Heart right ventricle (tissue), 16 donors: ENCODE measurements around the gene PCDHA1. TPM values are rescaled to one million over a fixed set of nuclear protein-coding genes. Genes with fewer than 3 reads are reported as not detected.

Experiments used
- ATAC-seq, 8 donors: fragments of 200-7000 bp; cut with Tn5 transposase; one replicate each; pipeline ENCODE4 v1.9.1; 2020; ENCODE audit warnings: mild to moderate bottlenecking in 8 of 8, moderate library complexity in 8 of 8, moderate number of reproducible peaks in 1 of 8
- DNase-seq, 2 donors: peaks; one replicate each; pipeline ENCODE4 v3.0.0-alpha.2; 2020
- H3K27ac ChIP-seq, 10 donors: fragments of 200-600 bp; sonication (generic) in 2 of 10; one replicate each; pipeline versions ENCODE4 v1.5.0 to v1.8.0; 2020 to 2022; ENCODE audit warnings: mild to moderate bottlenecking in 3 of 10
- H3K27me3 ChIP-seq, 7 donors: fragments of 200-600 bp; one replicate each; pipeline ENCODE4 v1.8.0; 2021 to 2022; ENCODE audit warnings: mild to moderate bottlenecking in 2 of 7
- H3K36me3 ChIP-seq, 9 donors: fragments of 200-600 bp; sonication (generic) in 1 of 9; one replicate each; pipeline versions ENCODE4 v1.5.0 to v1.8.0; 2020 to 2022; ENCODE audit warnings: mild to moderate bottlenecking in 2 of 9
- H3K4me1 ChIP-seq, 9 donors: fragments of 200-600 bp; sonication (generic) in 1 of 9; one replicate each; pipeline versions ENCODE4 v1.5.0 to v1.8.0; 2020 to 2022; ENCODE audit warnings: mild to moderate bottlenecking in 4 of 9
- H3K4me3 ChIP-seq, 10 donors: fragments of 200-600 bp; sonication (generic) in 2 of 10; one replicate each; pipeline versions ENCODE4 v1.5.0 to v1.8.0; 2020 to 2022; ENCODE audit warnings: mild to moderate bottlenecking in 7 of 10, moderate library complexity in 2 of 10
- H3K9me3 ChIP-seq, 11 donors: fragments of 200-600 bp in 10 of 11; sonication (generic) in 2 of 11; one replicate each; pipeline versions ENCODE4 v1.5.0 to v1.8.0; 2013 to 2022; ENCODE audit warnings: mild to moderate bottlenecking in 2 of 11, control low read depth in 1 of 11, moderate library complexity in 1 of 11
- CTCF ChIP-seq, 9 donors: fragments of 200-600 bp; sonication (generic) in 2 of 9; IDR thresholded peaks; one replicate each; pipeline versions ENCODE4 v1.5.0 to v1.8.0; 2021 to 2022; ENCODE audit warnings: antibody characterized with exemption in 9 of 9, mild to moderate bottlenecking in 5 of 9, moderate library complexity in 1 of 9
- WGBS, 2 donors: extraction: QIAGEN DNeasy Blood & Tissue Kit; methylation state at CpG; one replicate each; pipeline ENCODE4 v1.1.7; 2013; ENCODE audit warnings: inconsistent platforms in 1 of 2; 5-methylcytosine and 5-hydroxymethylcytosine counted together
- intact Hi-C, 10 donors: fragments of 100-400 bp; cut with DNase I; formaldehyde crosslinking; loops; one replicate each; pipeline versions ENCODE4 v1.11.1 to v1.14.2; 2022
- polyA plus RNA-seq, 2 donors: library from polyadenylated mRNA; stranded (reverse); fragments of 200-250 nt; gene quantifications; one replicate each; pipeline ENCODE4 v1.2.3, GENCODE V29; 2013
- total RNA-seq, 10 donors: library from RNA; stranded (reverse); fragmentation: NEBNext Ultra II Directional in 3 of 10; extraction: Animal tissue kit (Norgen Biotek cat#: 25700) in 3 of 10; gene quantifications; one replicate each; pipeline versions ENCODE4 v1.2.1 to v1.2.4, GENCODE V29; 2021 to 2023
- donor health status: Arrhythmogenic right ventricular cardiomyopathy.
- donor health status: ischemic (EF 13 %, LVEDD 7.1; RV severe dilation, severe dysfunction).
- donor health status: healthy with polysubstance abuse.
- donor health status: DM: no; HTN: yes; CAD: no.
- donor health status: DM: no; HTN: no; CAD: no.
- donor health status: ischemic (EF 25% LVEDD 6.9; RV normal size, moderate dysfunction).
- donor health status: ischemic (EF 25% LVEDD 5.7; RV mildly dilated, moderate dysfunction).
- donor health status: healthy.
- donor health status: DM: yes; HTN: yes; CAD: no.
- donor health status: Ischemic cardiomyopathy.
- donor health status: ischemic (EF 35%, LVEDD 5.7; RV mildly dilated, moderate dysfunction).
- donor health status: nonischemic (EF 11% LVEDD 7.7; RV severe dilation, severe dysfunction).
- donor health status: DM: yes; HTN: yes; CAD: no.
- donor health status: PGD.
- donor health status: ischemic (EF 29% LVEDD 5.4; RV normal size, mild dysfunction).
- donor health status: nonischemic (EF 23%, LVEDD 6.1; RV moderate dilation, normal function).

Gene PCDHA1
- total and polyA plus RNA-seq, 12 donors: 0.07 to 0.09 TPM; not detected in 10

- H3K27ac ChIP-seq: no peak overlapping the region
Observed at GRCh38 chr5:140986117-140986521, 200.2 kb downstream of the PCDHA1 start.

GRCh38 chr5:140988100-140988499, 202.2 kb downstream of the PCDHA1 start:
- H3K27me3 ChIP-seq: peaks cover 0 to 23% (median 3%) of the 10 kb centered on the region in 7 donors
- H3K4me3 ChIP-seq: no peak overlapping the region
- WGBS, 2 donors: 58 to 59% methylated on average over 5 of the region's 5 CpGs
- no peaks in the 10 kb centered on the region for H3K9me3 ChIP-seq
- H3K4me1 ChIP-seq: no peaks in the 10 kb centered on the region
- H3K27ac ChIP-seq: no peak overlapping the region
- ATAC-seq (no peak), DNase-seq (no peak)
- intact Hi-C loops: loop anchor here in 1 of 10 donors (5.0 kb wide), 1 partner anchor 566 kb away; no protein-coding TSS in a partner anchor
- no peak for TF ChIP-seq CTCF (IDR thresholded peaks at IDR 0.05)
- H3K36me3 ChIP-seq: no peaks in the 10 kb centered on the region

More at GRCh38 chr5:140986117-140986521, 200.2 kb downstream of the PCDHA1 start:
- Histone ChIP-seq H3K4me1 (no peaks in the 10 kb centered on the region), H3K4me3 (no peak overlapping the region), H3K9me3 (no peaks in the 10 kb centered on the region), H3K36me3 (no peaks in the 10 kb centered on the region), H3K27me3 (peaks cover 0 to 27% (median 3%) of the 10 kb centered on the region in 7 donors)
- DNase-seq: no peak
- TF ChIP-seq CTCF (IDR thresholded peaks at IDR 0.05): no peak
- no peak for ATAC-seq
- 10% methylated on average over 3 of the region's 3 CpGs for WGBS, 2 donors
- intact Hi-C loops: loop anchor here in 1 of 10 donors (5.0 kb wide), 1 partner anchor 564 kb away; no protein-coding TSS in a partner anchor

- intact Hi-C loops: loop anchor here in 1 of 10 donors (5.0 kb wide), 1 partner anchor 566 kb away; no protein-coding TSS in a partner anchor
- DNase-seq: no peak
- no peaks in the 10 kb centered on the region for H3K4me1 ChIP-seq
- no peaks in the 10 kb centered on the region for H3K9me3 ChIP-seq
- H3K27ac ChIP-seq: no peak overlapping the region
- TF ChIP-seq CTCF (IDR thresholded peaks at IDR 0.05): no peak
- 73 to 75% methylated on average over 5 of the region's 5 CpGs for WGBS, 2 donors
- H3K36me3 ChIP-seq: no peaks in the 10 kb centered on the region
- H3K27me3 ChIP-seq: peaks cover 0 to 23% (median 3%) of the 10 kb centered on the region in 7 donors
- no peak for ATAC-seq
- H3K4me3 ChIP-seq: no peak overlapping the region
Observed at GRCh38 chr5:140988608-140989007, 202.7 kb downstream of the PCDHA1 start.

- intact Hi-C loops: loop anchor here in 1 of 10 donors (5.0 kb wide), 1 partner anchor 567 kb away; no protein-coding TSS in a partner anchor
- WGBS, 2 donors: 52 to 54% methylated on average over 7 of the region's 7 CpGs
- no peak overlapping the region for H3K4me3 ChIP-seq
- H3K27me3 ChIP-seq: peaks cover 0 to 23% (median 3%) of the 10 kb centered on the region in 7 donors
- H3K36me3 ChIP-seq: no peaks in the 10 kb centered on the region
- H3K27ac ChIP-seq: no peak overlapping the region
- TF ChIP-seq CTCF (IDR thresholded peaks at IDR 0.05): no peak
- H3K4me1 ChIP-seq: no peaks in the 10 kb centered on the region
- DNase-seq (no peak), ATAC-seq (no peak)
- H3K9me3 ChIP-seq: no peaks in the 10 kb centered on the region
Observed at GRCh38 chr5:140989254-140990020, 203.5 kb downstream of the PCDHA1 start.
